ENCODE measurements around the gene MYMX. TPM values are rescaled to one million over a fixed set of nuclear protein-coding genes. Genes with fewer than 3 reads are reported as not detected.

MYMX gene
- total RNA-seq, 1 experiment from 2014 or later: 1.8 TPM

DNA sequence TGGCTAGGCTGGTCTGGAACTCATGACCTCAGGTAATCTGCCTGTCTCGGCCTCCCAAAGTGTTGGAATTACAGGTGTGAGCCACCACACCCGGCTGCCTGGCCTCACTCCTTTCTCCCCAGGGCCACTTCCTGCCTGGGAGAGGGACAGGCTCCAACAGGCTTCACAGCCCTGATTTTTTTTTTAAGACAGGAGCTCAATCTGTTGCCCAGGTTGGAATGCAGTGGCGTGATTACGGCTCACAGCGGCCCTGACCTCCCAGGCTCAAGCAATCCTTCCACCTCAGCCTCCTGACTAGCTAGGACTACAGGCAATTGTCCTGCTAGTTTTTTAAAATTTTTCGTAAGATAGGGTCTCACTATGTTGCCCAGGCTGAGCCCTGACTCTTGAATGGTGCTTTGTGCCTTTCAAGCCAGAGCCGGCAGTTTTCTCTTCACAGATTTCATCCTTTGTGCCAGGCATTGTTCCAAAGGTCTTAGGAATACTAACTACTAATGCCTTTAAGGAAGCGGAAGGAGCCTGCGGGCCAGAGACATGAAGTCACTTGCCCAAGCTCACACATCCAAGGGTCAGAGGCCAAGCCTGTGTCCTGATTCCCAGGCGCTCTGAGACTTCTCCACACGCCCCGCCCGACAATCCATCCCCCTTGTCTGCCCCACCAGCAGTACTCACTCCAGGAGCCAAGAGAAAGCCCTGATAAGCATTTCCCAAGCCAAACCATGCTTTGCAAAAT, 38.9 kb upstream of the MYMX start:
- ChIA-PET POLR2A (interaction anchor here (0.6 kb wide), 1 partner anchor 45 kb away, joined by 3 read pairs; the partner anchor contains the start of gene SLC29A1), CTCF (interaction anchor here (1.2 kb wide), 1 partner anchor 57 kb away, joined by 4 read pairs; no protein-coding TSS in a partner anchor)
- ATAC-seq: peak; percentile 72
- H3K36me3 ChIP-seq (ENCODE audit: control insufficient read depth, insufficient read depth, low read length): no peaks in the 10 kb centered on the region
- peaks cover 48% of the 10 kb centered on the region for H3K4me1 ChIP-seq (ENCODE audit: control insufficient read depth, insufficient read depth, low read length)
- no peak overlapping the region for H3K4me3 ChIP-seq (ENCODE audit: low read depth in 2 of 2, low read length in 2 of 2)
- peak overlapping the region; percentile 90 for H3K27ac ChIP-seq (ENCODE audit: low read length)
- intact Hi-C loops (cut with micrococcal nuclease; ENCODE audit: unreplicated experiment) (loop anchor here (5.0 kb wide), 1 partner anchor 44 kb away; the partner anchor contains the start of gene SLC29A1), in situ Hi-C loops (cut with HindIII; ENCODE audit: low pct_unique_long_range_greater_than_20kb, low sequenced_read_pairs) (no loop called here)
- H3K9me3 ChIP-seq (ENCODE audit: control insufficient read depth, insufficient read depth, low read depth, low read length): no peaks in the 10 kb centered on the region
- DNase-seq (ENCODE audit: low read depth, low spot score): peak; percentile 47
- H3K27me3 ChIP-seq (ENCODE audit: control insufficient read depth, insufficient read depth, low read length): no peaks in the 10 kb centered on the region
- BruUV-seq (replicated peaks): no TSS peak
- TF ChIP-seq REST (IDR thresholded peaks at IDR 0.05; ENCODE audit: insufficient read depth in 1 of 2, low read depth in 2 of 2, low read length in 1 of 2): no peak
- TF ChIP-seq, protein P1, sequence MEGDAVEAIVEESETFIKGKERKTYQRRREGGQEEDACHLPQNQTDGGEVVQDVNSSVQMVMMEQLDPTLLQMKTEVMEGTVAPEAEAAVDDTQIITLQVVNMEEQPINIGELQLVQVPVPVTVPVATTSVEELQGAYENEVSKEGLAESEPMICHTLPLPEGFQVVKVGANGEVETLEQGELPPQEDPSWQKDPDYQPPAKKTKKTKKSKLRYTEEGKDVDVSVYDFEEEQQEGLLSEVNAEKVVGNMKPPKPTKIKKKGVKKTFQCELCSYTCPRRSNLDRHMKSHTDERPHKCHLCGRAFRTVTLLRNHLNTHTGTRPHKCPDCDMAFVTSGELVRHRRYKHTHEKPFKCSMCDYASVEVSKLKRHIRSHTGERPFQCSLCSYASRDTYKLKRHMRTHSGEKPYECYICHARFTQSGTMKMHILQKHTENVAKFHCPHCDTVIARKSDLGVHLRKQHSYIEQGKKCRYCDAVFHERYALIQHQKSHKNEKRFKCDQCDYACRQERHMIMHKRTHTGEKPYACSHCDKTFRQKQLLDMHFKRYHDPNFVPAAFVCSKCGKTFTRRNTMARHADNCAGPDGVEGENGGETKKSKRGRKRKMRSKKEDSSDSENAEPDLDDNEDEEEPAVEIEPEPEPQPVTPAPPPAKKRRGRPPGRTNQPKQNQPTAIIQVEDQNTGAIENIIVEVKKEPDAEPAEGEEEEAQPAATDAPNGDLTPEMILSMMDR (IDR thresholded peaks at IDR 0.05): no peak
- TF ChIP-seq SIN3A (IDR thresholded peaks at IDR 0.05; ENCODE audit: borderline replicate concordance, insufficient read depth, low read depth, low read length): no peak
- no peak for TF ChIP-seq POLR2AphosphoS5 (IDR thresholded peaks at IDR 0.05; ENCODE audit: low read depth, low read length)
- no peak for TF ChIP-seq TCF7L2 (IDR thresholded peaks at IDR 0.05; ENCODE audit: low read depth, low read length)

DNA sequence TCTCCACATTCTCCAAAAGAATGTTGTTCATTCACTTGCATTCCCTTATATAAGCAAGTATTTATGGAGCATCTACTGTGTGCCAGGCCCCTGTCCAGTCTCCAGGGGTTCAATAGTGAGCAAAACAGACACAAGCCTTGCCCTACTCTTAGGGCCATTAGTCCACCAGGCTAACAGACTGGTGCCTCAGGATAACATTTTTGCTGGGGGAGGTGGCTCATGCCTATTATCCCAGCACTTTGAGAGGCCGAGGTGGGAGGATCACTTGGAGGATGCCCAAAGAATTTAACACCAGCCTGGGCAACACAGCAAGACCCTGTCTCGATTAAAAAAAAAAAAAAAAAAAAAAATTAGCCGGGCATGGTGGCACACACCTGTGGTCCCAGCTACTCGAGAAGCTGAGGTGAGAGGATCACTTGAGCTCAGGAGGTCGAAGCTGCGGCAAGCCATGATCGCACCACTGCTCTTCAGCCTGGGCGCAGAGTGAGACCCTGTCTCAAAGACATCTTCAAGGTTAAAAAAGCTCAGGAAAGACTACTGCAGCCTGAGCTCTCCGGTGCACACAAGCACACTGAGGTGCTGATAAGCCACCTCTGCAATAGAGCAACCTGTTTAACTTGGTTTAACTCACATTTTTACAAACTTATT, 38.2 kb upstream of the MYMX start:
- POLR2A ChIA-PET: interaction anchor here (0.7 to 1.0 kb wide), 2 partner anchors 18 to 1032 kb away, joined by 7 to 9 read pairs; no protein-coding TSS in a partner anchor
- no TSS peak for BruUV-seq (replicated peaks)
- peak overlapping the region; percentile 90 for H3K27ac ChIP-seq (ENCODE audit: low read length)

More for the DNA sequence above, 38.2 kb upstream of the MYMX start:
- intact Hi-C loops (cut with micrococcal nuclease; ENCODE audit: unreplicated experiment) (loop anchor here (5.0 kb wide), 1 partner anchor 44 kb away; the partner anchor contains the start of gene SLC29A1), in situ Hi-C loops (cut with HindIII; ENCODE audit: low pct_unique_long_range_greater_than_20kb, low sequenced_read_pairs) (no loop called here)
- peaks cover 44% of the 10 kb centered on the region for H3K4me1 ChIP-seq (ENCODE audit: control insufficient read depth, insufficient read depth, low read length)
- CTCF ChIA-PET: interaction anchor here (0.6 to 0.7 kb wide), 3 partner anchors 11 to 43 kb away, joined by 3 to 10 read pairs (median 4); no protein-coding TSS in a partner anchor
- no peak for TF ChIP-seq SIN3A (IDR thresholded peaks at IDR 0.05; ENCODE audit: borderline replicate concordance, insufficient read depth, low read depth, low read length)
- no peak for TF ChIP-seq POLR2AphosphoS5 (IDR thresholded peaks at IDR 0.05; ENCODE audit: low read depth, low read length)
- TF ChIP-seq TCF7L2 (IDR thresholded peaks at IDR 0.05; ENCODE audit: low read depth, low read length): no peak
- TF ChIP-seq, protein P1 (IDR thresholded peaks at IDR 0.05): no peak
- no peak for TF ChIP-seq REST (IDR thresholded peaks at IDR 0.05; ENCODE audit: insufficient read depth in 1 of 2, low read depth in 2 of 2, low read length in 1 of 2)
- H3K4me3 ChIP-seq (ENCODE audit: low read depth in 2 of 2, low read length in 2 of 2): no peak overlapping the region; a peak in 1 of 4 replicates
- H3K36me3 ChIP-seq (ENCODE audit: control insufficient read depth, insufficient read depth, low read length): no peaks in the 10 kb centered on the region
- no peaks in the 10 kb centered on the region for H3K27me3 ChIP-seq (ENCODE audit: control insufficient read depth, insufficient read depth, low read length)
- DNase-seq (ENCODE audit: low read depth, low spot score) (no peak), ATAC-seq (peak; percentile 52)
- no peaks in the 10 kb centered on the region for H3K9me3 ChIP-seq (ENCODE audit: control insufficient read depth, insufficient read depth, low read depth, low read length)
